ENCODE data around the gene FNDC4. TPM values are rescaled to one million over a fixed set of nuclear protein-coding genes. Genes with fewer than 3 reads are reported as not detected.

FNDC4 gene
- polyA plus RNA-seq, 3 donors = not detected

DNA sequence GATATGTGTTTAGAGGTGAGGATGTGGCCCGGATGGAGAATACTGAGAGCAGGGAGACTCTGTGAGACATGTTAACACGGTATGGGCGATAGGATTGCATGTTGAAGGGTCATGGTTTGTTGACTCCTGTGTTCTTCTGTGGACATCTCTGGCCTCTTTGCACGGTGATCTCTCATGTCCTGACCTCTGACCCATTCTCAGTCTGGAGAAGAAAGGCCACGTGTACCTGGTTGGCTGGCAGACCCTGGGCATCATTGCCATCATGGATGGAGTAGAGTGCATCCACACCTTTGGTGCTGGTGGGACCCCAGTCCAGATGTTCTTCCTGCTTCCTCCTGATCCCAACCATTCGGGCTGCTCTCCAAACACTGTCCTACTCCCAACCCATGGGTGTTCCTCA lies 11.6 kb upstream of the FNDC4 start:
- no peak overlapping the region for H3K4me2 ChIP-seq (replicated peaks; ENCODE audit: extremely low read depth, low read length, poor library complexity, severe bottlenecking)

DNA sequence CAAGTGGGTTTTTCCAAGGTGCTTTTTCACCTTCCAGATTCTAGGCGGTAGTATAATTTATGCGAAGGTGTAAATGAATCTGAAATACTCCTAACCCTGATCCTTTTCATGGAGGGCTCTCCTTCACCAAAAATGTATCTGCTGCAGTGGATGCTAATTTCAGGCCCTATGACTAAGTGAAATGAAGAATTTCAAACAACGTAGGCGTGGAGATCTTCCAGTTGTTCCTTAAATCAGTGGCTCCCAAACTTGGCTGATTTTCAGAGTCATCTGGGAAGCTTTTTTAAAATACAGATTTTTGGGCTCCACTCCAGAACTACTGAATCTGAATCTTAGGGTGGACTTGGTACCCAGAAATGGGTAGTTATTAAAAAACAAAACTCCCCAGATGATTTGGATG lies 7.1 kb upstream of the FNDC4 start:
- H3K4me1 ChIP-seq (ENCODE audit: control insufficient read depth in 1 of 2, insufficient read depth in 2 of 2, low read length in 2 of 2) = no peaks in the 10 kb centered on the region
- H4K20me1 ChIP-seq (ENCODE audit: insufficient read depth, low read length) = no peaks in the 10 kb centered on the region
- Mint-ChIP-seq H3K4me3 (no peak overlapping the region), H3K27ac (no peak overlapping the region), H3K9me3 (peaks cover 0 to 2% (median 0%) of the 10 kb centered on the region in 7 donors), H3K4me1 (peaks cover under 1% of the 10 kb centered on the region), H3K36me3 (peaks cover 0 to 3% of the 10 kb centered on the region in 2 donors), H3K27me3 (ENCODE audit: low read depth in 3 of 3) (peaks cover 14 to 23% (median 23%) of the 10 kb centered on the region in 3 donors)
- no CpG with 5 or more reads among the region's 4 CpGs for WGBS (ENCODE audit: insufficient coverage)
- intact Hi-C loops (cut with micrococcal nuclease) = no loop called here
- H3K4me2 ChIP-seq (replicated peaks; ENCODE audit: extremely low read depth, low read length, poor library complexity, severe bottlenecking) = no peak overlapping the region
- H3K79me2 ChIP-seq (ENCODE audit: insufficient read depth, low read length) = no peaks in the 10 kb centered on the region
- H3K9me3 ChIP-seq (replicated peaks in 1 of 2; ENCODE audit: control insufficient read depth in 1 of 2, insufficient read depth in 1 of 2, low read length in 2 of 2) = no peaks in the 10 kb centered on the region
- no peak overlapping the region for H2AFZ ChIP-seq (ENCODE audit: insufficient read depth, low read depth, low read length, poor library complexity, severe bottlenecking)
- no peak overlapping the region for H3K9ac ChIP-seq (ENCODE audit: insufficient read depth, low read length, poor library complexity, severe bottlenecking)
- H3K4me3 ChIP-seq (replicated peaks in 1 of 3; ENCODE audit: low read depth in 2 of 3, low read length in 3 of 3) = no peak overlapping the region
- no peak for DNase-seq
- H3K27me3 ChIP-seq (ENCODE audit: control insufficient read depth in 2 of 2, insufficient read depth in 2 of 2, low read length in 2 of 2) = peaks cover 11 to 23% of the 10 kb centered on the region in 2 donors
- H3K36me3 ChIP-seq (replicated peaks in 1 of 2; ENCODE audit: control insufficient read depth in 1 of 2, insufficient read depth in 2 of 2, low read length in 2 of 2) = no peaks in the 10 kb centered on the region
- TF ChIP-seq, protein P1, sequence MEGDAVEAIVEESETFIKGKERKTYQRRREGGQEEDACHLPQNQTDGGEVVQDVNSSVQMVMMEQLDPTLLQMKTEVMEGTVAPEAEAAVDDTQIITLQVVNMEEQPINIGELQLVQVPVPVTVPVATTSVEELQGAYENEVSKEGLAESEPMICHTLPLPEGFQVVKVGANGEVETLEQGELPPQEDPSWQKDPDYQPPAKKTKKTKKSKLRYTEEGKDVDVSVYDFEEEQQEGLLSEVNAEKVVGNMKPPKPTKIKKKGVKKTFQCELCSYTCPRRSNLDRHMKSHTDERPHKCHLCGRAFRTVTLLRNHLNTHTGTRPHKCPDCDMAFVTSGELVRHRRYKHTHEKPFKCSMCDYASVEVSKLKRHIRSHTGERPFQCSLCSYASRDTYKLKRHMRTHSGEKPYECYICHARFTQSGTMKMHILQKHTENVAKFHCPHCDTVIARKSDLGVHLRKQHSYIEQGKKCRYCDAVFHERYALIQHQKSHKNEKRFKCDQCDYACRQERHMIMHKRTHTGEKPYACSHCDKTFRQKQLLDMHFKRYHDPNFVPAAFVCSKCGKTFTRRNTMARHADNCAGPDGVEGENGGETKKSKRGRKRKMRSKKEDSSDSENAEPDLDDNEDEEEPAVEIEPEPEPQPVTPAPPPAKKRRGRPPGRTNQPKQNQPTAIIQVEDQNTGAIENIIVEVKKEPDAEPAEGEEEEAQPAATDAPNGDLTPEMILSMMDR (IDR thresholded peaks at IDR 0.05) = no peak
- no peak overlapping the region for H3K27ac ChIP-seq (ENCODE audit: low read depth in 1 of 2, low read length in 2 of 2)

More for the DNA sequence above, 11.6 kb upstream of the FNDC4 start:
- no peaks in the 10 kb centered on the region for H3K9me3 Mint-ChIP-seq
- TF ChIP-seq, protein P1 (IDR thresholded peaks at IDR 0.05) = no peak
- H3K4me3 Mint-ChIP-seq = no peak overlapping the region
- 96% methylated on average over 5 of the region's 6 CpGs for WGBS (ENCODE audit: insufficient coverage)
- Histone ChIP-seq H2AFZ (ENCODE audit: insufficient read depth, low read depth, low read length, poor library complexity, severe bottlenecking) (no peak overlapping the region), H3K36me3 (replicated peaks in 1 of 2; ENCODE audit: control insufficient read depth in 1 of 2, insufficient read depth in 2 of 2, low read length in 2 of 2) (no peaks in the 10 kb centered on the region), H3K4me3 (replicated peaks in 1 of 3; ENCODE audit: low read depth in 2 of 3, low read length in 3 of 3) (no peak overlapping the region), H3K4me1 (ENCODE audit: control insufficient read depth in 1 of 2, insufficient read depth in 2 of 2, low read length in 2 of 2) (no peaks in the 10 kb centered on the region), H3K9ac (ENCODE audit: insufficient read depth, low read length, poor library complexity, severe bottlenecking) (no peak overlapping the region), H3K79me2 (ENCODE audit: insufficient read depth, low read length) (no peaks in the 10 kb centered on the region), H3K9me3 (replicated peaks in 1 of 2; ENCODE audit: control insufficient read depth in 1 of 2, insufficient read depth in 1 of 2, low read length in 2 of 2) (no peaks in the 10 kb centered on the region), H4K20me1 (ENCODE audit: insufficient read depth, low read length) (no peaks in the 10 kb centered on the region), H3K27ac (ENCODE audit: low read depth in 1 of 2, low read length in 2 of 2) (no peak overlapping the region), H3K27me3 (ENCODE audit: control insufficient read depth in 2 of 2, insufficient read depth in 2 of 2, low read length in 2 of 2) (no peaks in the 10 kb centered on the region)
- H3K4me1 Mint-ChIP-seq = no peaks in the 10 kb centered on the region
- DNase-seq = no peak
- intact Hi-C loops (cut with micrococcal nuclease) = no loop called here
- H3K27ac Mint-ChIP-seq = no peak overlapping the region
- no peaks in the 10 kb centered on the region for H3K36me3 Mint-ChIP-seq
- peaks cover 10 to 13% (median 11%) of the 10 kb centered on the region in 3 donors for H3K27me3 Mint-ChIP-seq (ENCODE audit: low read depth in 3 of 3)

Measured in CD14-positive monocyte (primary cell).